ENCODE data around the gene THSD7A. TPM values are rescaled to one million over a fixed set of nuclear protein-coding genes. Genes with fewer than 3 reads are reported as not detected.

Gene THSD7A
- total RNA-seq, 1 donor from 2014 or later = not detected

GRCh38 chr7:11343818-11344413 lies 488.1 kb downstream of the THSD7A start:
- intact Hi-C loops (cut with micrococcal nuclease) = loop anchor here (5.0 to 10.0 kb wide), 3 partner anchors 129 to 932 kb away; no protein-coding TSS in a partner anchor

- intact Hi-C loops (cut with micrococcal nuclease) = loop anchor here (5.0 to 10.0 kb wide), 3 partner anchors 128 to 931 kb away; no protein-coding TSS in a partner anchor
Measured at GRCh38 chr7:11343136-11343535, 488.9 kb downstream of the THSD7A start.

- intact Hi-C loops (cut with micrococcal nuclease) = loop anchor here (5.0 to 10.0 kb wide), 3 partner anchors 127 to 929 kb away; no protein-coding TSS in a partner anchor
Measured at GRCh38 chr7:11341285-11341944, 490.6 kb downstream of the THSD7A start.

- intact Hi-C loops (cut with micrococcal nuclease) = no loop called here
Measured at GRCh38 chr7:11336432-11336831, 495.6 kb downstream of the THSD7A start.

- intact Hi-C loops (cut with micrococcal nuclease) = no loop called here
Measured at GRCh38 chr7:11335947-11336346, 496.1 kb downstream of the THSD7A start.

GRCh38 chr7:11332865-11333228 lies 499.2 kb downstream of the THSD7A start:
- intact Hi-C loops (cut with micrococcal nuclease) = no loop called here

- intact Hi-C loops (cut with micrococcal nuclease) = no loop called here
Measured at GRCh38 chr7:11332186-11332864, 499.7 kb downstream of the THSD7A start.

- intact Hi-C loops (cut with micrococcal nuclease) = no loop called here
Measured at GRCh38 chr7:11331128-11332102, 500.6 kb downstream of the THSD7A start.

- intact Hi-C loops (cut with micrococcal nuclease) = no loop called here
Measured at GRCh38 chr7:11330717-11331116, 501.3 kb downstream of the THSD7A start.

GRCh38 chr7:11330208-11330607 lies 501.8 kb downstream of the THSD7A start:
- intact Hi-C loops (cut with micrococcal nuclease) = no loop called here

GRCh38 chr7:11329626-11330025 lies 502.4 kb downstream of the THSD7A start:
- intact Hi-C loops (cut with micrococcal nuclease) = no loop called here

GRCh38 chr7:11328309-11328708 lies 503.7 kb downstream of the THSD7A start:
- intact Hi-C loops (cut with micrococcal nuclease) = no loop called here

GRCh38 chr7:11327633-11328032 lies 504.4 kb downstream of the THSD7A start:
- intact Hi-C loops (cut with micrococcal nuclease) = no loop called here

Measured in T-helper 2 cell treated with Interferon-gamma antibody and Interleukin-4, amounts not matched to agents 100 ng/mL and 5 ng/mL, for 36 hours (primary cell).